Activated CD8-positive, alpha-beta memory T cell treated with anti-CD3 and anti-CD28 coated beads, Interleukin-2, amount 10 ng/mL, durations not matched to agents 7 days and 5 days (primary cell): ENCODE measurements around the gene C6orf52. TPM values are rescaled to one million over a fixed set of nuclear protein-coding genes. Genes with fewer than 3 reads are reported as not detected.

Source experiments
- ATAC-seq: fragments of 150-1000 bp; cut with Tn5 transposase; one replicate; pipeline ENCODE4 v1.10.0; 2021; ENCODE audit warnings: moderate library complexity
- CTCF ChIA-PET: fragments of 350-600 bp; sonication (Branson Sonifier 250); formaldehyde crosslinking; loops from one replicate; lab custom pipeline; 2021; ENCODE audit warnings: antibody characterized with exemption; lab: Charles Lee
- DNase-seq: peaks from one replicate; pipeline ENCODE4 v3.0.0-alpha.2; 2020
- H3K27ac Mint-ChIP-seq: one replicate; pipeline ENCODE4 v1.8.0; 2021; ENCODE audit warnings: mild to moderate bottlenecking, mixed read lengths
- H3K27me3 Mint-ChIP-seq: one replicate; pipeline ENCODE4 v1.8.0; 2021; ENCODE audit warnings: mixed read lengths
- H3K36me3 Mint-ChIP-seq: one replicate; pipeline ENCODE4 v1.8.0; 2021; ENCODE audit warnings: mild to moderate bottlenecking, mixed read lengths
- H3K4me1 Mint-ChIP-seq: one replicate; pipeline ENCODE4 v1.8.0; 2021; ENCODE audit warnings: mixed read lengths
- H3K4me3 Mint-ChIP-seq: one replicate; pipeline ENCODE4 v1.8.0; 2021; ENCODE audit warnings: mild to moderate bottlenecking, moderate library complexity, mixed read lengths
- H3K9me3 Mint-ChIP-seq: one replicate; pipeline ENCODE4 v1.8.0; 2022; ENCODE audit warnings: low read depth, mixed read lengths
- total RNA-seq, 2 experiments: library from RNA; stranded (reverse); gene quantifications; one replicate each; pipeline ENCODE4 v1.2.3, GENCODE V29; 2021

Gene C6orf52
- total RNA-seq, 2 experiments from 2014 or later = 2.5 to 2.7 TPM

- H3K4me1 Mint-ChIP-seq = no peaks in the 10 kb centered on the region
- peaks cover 2% of the 10 kb centered on the region for H3K9me3 Mint-ChIP-seq
- ATAC-seq (no peak), DNase-seq (no peak)
- H3K27ac Mint-ChIP-seq = no peak overlapping the region
- no peaks in the 10 kb centered on the region for H3K27me3 Mint-ChIP-seq
- H3K4me3 Mint-ChIP-seq = no peak overlapping the region
- peaks cover 24% of the 10 kb centered on the region for H3K36me3 Mint-ChIP-seq
- CTCF ChIA-PET = no interaction called here
Observed at GRCh38 chr6:10621847-10622246, 72.6 kb downstream of the C6orf52 start.

Other genes with a start within 250 kb of the C6orf52 start
- 1 to 10 TPM; 2.2 to 4.3 TPM for gene GCNT2, start 173.3 kb downstream of the C6orf52 start, total RNA-seq
- gene PAK1IP1, start 356 bp upstream of the C6orf52 start, total RNA-seq = 10 to 100 TPM; 13.1 to 22.8 TPM
- gene TMEM14C, start 28.5 kb upstream of the C6orf52 start, total RNA-seq = 10 to 100 TPM; 37.1 to 44.2 TPM
- 10 to 100 TPM; 71.3 to 82.9 TPM for gene TMEM14B, start 53.2 kb upstream of the C6orf52 start, total RNA-seq
- under 1 TPM; 0.26 to 0.82 TPM for gene MAK, start 143.9 kb upstream of the C6orf52 start, total RNA-seq
- gene GCM2, start 187.4 kb upstream of the C6orf52 start, total RNA-seq = not detected
- under 1 TPM; 0.37 to 0.64 TPM for gene SYCP2L, start 192.4 kb upstream of the C6orf52 start, total RNA-seq